Measurements from ENCODE around the gene METRN.
A peak's percentile ranks its signal among the peaks of the same experiment; 100 is the strongest.

METRN gene

GRCh38 chr16:725463-726187 lies 10.7 kb downstream of the METRN start:
- no peak for DNase-seq

GRCh38 chr16:726188-726437 lies 11.2 kb downstream of the METRN start:
- DNase-seq = no peak

- peak; percentile 64 for DNase-seq
These were observed 11.7 kb downstream of the METRN start, which contains the start of the genes CCDC78 and HAGHL for GRCh38 chr16:726438-727290. CCDC78 (minus strand) TSS chr16:726443; CDS start chr16:726367, 76 bp downstream. HAGHL (plus strand) TSS chr16:727106; CDS start chr16:727510, 404 bp downstream.

GRCh38 chr16:727291-727977 lies 12.5 kb downstream of the METRN start:
- DNase-seq = peak; percentile 34

GRCh38 chr16:728131-728889 lies 13.4 kb downstream of the METRN start:
- peak; percentile 86 for DNase-seq

- DNase-seq = no peak
These were observed 14.2 kb downstream of the METRN start for GRCh38 chr16:728890-729744.

GRCh38 chr16:729768-730665 lies 15.1 kb downstream of the METRN start:
- DNase-seq = no peak

GRCh38 chr16:730666-731509 lies 16.0 kb downstream of the METRN start:
- DNase-seq = no peak

GRCh38 chr16:732332-732731 lies 17.4 kb downstream of the METRN start:
- no peak for DNase-seq

- no peak for DNase-seq
These were observed 18.0 kb downstream of the METRN start for GRCh38 chr16:732936-733335.

- no peak for DNase-seq
These were observed 18.7 kb downstream of the METRN start for GRCh38 chr16:733382-734207.

- DNase-seq = no peak
These were observed 19.5 kb downstream of the METRN start for GRCh38 chr16:734208-734980.

- DNase-seq = no peak
These were observed 20.3 kb downstream of the METRN start for GRCh38 chr16:734981-735881.

- no peak for DNase-seq
These were observed 21.1 kb downstream of the METRN start for GRCh38 chr16:735982-736453.

GRCh38 chr16:736936-737481 lies 22.1 kb downstream of the METRN start:
- no peak for DNase-seq

Data from OCI-M1 (cell line).